Adrenal gland (tissue), 5 donors: ENCODE results near the gene KRTAP10-1.

ENCODE experiments used
- CTCF ChIP-seq, 6 experiments: fragments of 450-650 bp in 4 of 6; fragments of 200-600 bp in 2 of 6; sonication (generic) in 1 of 6; IDR thresholded peaks; 1 replicate in 5 of 6; 2 replicates in 1 of 6; pipeline versions ENCODE4 v1.5.1 to v1.8.0; 2016 to 2021; ENCODE audit warnings: antibody characterized with exemption in 6 of 6, mild to moderate bottlenecking in 2 of 6, moderate library complexity in 1 of 6
- POLR2A ChIP-seq, 2 donors: fragments of 450-650 bp; IDR thresholded peaks; one replicate each; pipeline ENCODE4 v1.6.1; 2017; ENCODE audit warnings: antibody characterized with exemption in 2 of 2, mild to moderate bottlenecking in 2 of 2, moderate library complexity in 1 of 2
- donor health status: DM: no; HTN: no; CAD: no.

GRCh38 chr21:44494418-44494817 lies 45.6 kb downstream of the KRTAP10-1 start:
- TF ChIP-seq CTCF (IDR thresholded peaks at IDR 0.05) (no peak), POLR2A (IDR thresholded peaks at IDR 0.05) (no peak)
